SK-N-SH treated with all-trans-retinoic acid at 6 μM for 48 hours (cell line): ENCODE measurements around the gene PEX5.

ENCODE experiments used
- TOX ChIP-seq: fragments of 250-450 bp; sonication (Bioruptor Pico); IDR thresholded peaks from 2 replicates; pipeline ENCODE4 v1.8.0; 2021; ENCODE audit warnings: mild to moderate bottlenecking, moderate library complexity, borderline replicate concordance
- ZFP3 ChIP-seq: fragments of 250-450 bp; sonication (Bioruptor Pico); IDR thresholded peaks from 2 replicates; pipeline ENCODE4 v1.5.0; 2020; ENCODE audit warnings: mild to moderate bottlenecking, moderate library complexity
- TF ChIP-seq, protein P1 (sequence below): fragments of 250-450 bp; sonication (Bioruptor Pico); IDR thresholded peaks from 2 replicates; pipeline ENCODE4 v1.5.1; 2020; ENCODE audit warnings: low read depth, mild to moderate bottlenecking, moderate library complexity

GRCh38 chr12:7145671-7146070 is 43.8 kb upstream of the PEX5 start:
- TF ChIP-seq ZFP3 (CRISPR knock-in tag) (no peak), TOX (CRISPR knock-in tag) (no peak)
- TF ChIP-seq, protein P1, sequence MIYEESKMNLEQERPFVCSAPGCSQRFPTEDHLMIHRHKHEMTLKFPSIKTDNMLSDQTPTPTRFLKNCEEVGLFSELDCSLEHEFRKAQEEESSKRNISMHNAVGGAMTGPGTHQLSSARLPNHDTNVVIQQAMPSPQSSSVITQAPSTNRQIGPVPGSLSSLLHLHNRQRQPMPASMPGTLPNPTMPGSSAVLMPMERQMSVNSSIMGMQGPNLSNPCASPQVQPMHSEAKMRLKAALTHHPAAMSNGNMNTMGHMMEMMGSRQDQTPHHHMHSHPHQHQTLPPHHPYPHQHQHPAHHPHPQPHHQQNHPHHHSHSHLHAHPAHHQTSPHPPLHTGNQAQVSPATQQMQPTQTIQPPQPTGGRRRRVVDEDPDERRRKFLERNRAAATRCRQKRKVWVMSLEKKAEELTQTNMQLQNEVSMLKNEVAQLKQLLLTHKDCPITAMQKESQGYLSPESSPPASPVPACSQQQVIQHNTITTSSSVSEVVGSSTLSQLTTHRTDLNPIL (CRISPR knock-in tag): no peak
